Neural cell (in vitro differentiated cells): ENCODE data around the gene ZDHHC14. TPM values are rescaled to one million over a fixed set of nuclear protein-coding genes. Genes with fewer than 3 reads are reported as not detected.
"Not testable (repeated sequence)": the region's sequence is repeated elsewhere in the genome, so short reads cannot be mapped to it uniquely, and the experiment has no call there.

Experiments used
- H2AFZ ChIP-seq: fragments of 200-600, 300-800 bp; sonication (generic), shearing (Covaris generic); 2 replicates; pipeline ENCODE4 v1.6.0; 2014; ENCODE audit warnings: low read depth, mild to moderate bottlenecking, antibody characterized with exemption, low read length, moderate library complexity
- H3F3A ChIP-seq: fragments of 200-600 bp; shearing (Covaris generic); 2 replicates; pipeline ENCODE4 v1.6.1; 2016; ENCODE audit warnings: mild to moderate bottlenecking, moderate library complexity, mixed read lengths, antibody characterized with exemption, low read length; ENCODE audit not compliant: insufficient read depth, poor library complexity, severe bottlenecking
- H3K27ac ChIP-seq: fragments of 200-600, 300-800 bp; sonication (generic), shearing (Covaris generic); 2 replicates; pipeline ENCODE4 v1.5.1; 2014; ENCODE audit warnings: mild to moderate bottlenecking, low read length, moderate library complexity
- H3K27me3 ChIP-seq: fragments of 300-800, 200-600 bp; sonication (generic), shearing (Covaris generic); 2 replicates; pipeline ENCODE4 v1.6.0; 2014; ENCODE audit warnings: mild to moderate bottlenecking, low read depth, low read length, moderate library complexity; ENCODE audit not compliant: insufficient read depth
- H3K36me3 ChIP-seq: fragments of 300-800, 200-600 bp; sonication (generic), shearing (Covaris generic); 2 replicates; pipeline ENCODE4 v1.5.1; 2014; ENCODE audit warnings: mild to moderate bottlenecking, antibody characterized with exemption, low read length, moderate library complexity; ENCODE audit not compliant: insufficient read depth
- H3K4me2 ChIP-seq: fragments of 300-800, 200-600 bp; sonication (generic), shearing (Covaris generic); 2 replicates; pipeline ENCODE4 v1.6.0; 2014; ENCODE audit warnings: mild to moderate bottlenecking, low read length
- H3K4me3 ChIP-seq: fragments of 300-800, 200-600 bp; sonication (generic), shearing (Covaris generic); 2 replicates; pipeline ENCODE4 v1.5.1; 2014; ENCODE audit warnings: mild to moderate bottlenecking, low read length, moderate library complexity
- H3K79me2 ChIP-seq: fragments of 200-600 bp; shearing (Covaris generic); replicated peaks from 2 replicates; pipeline ENCODE4 v1.6.0; 2014; ENCODE audit warnings: mild to moderate bottlenecking, low read length, moderate library complexity; ENCODE audit not compliant: insufficient read depth
- H3K9ac ChIP-seq: fragments of 300-800, 200-600 bp; sonication (generic), shearing (Covaris generic); 2 replicates; pipeline ENCODE4 v1.6.1; 2016; ENCODE audit warnings: mild to moderate bottlenecking, low read length, mixed read lengths
- H3K9me2 ChIP-seq: fragments of 200-600 bp; shearing (Covaris generic); 2 replicates; pipeline ENCODE4 v1.6.1; 2016; ENCODE audit warnings: mild to moderate bottlenecking, low read length, mixed read lengths; ENCODE audit not compliant: insufficient read depth
- H3K9me3 ChIP-seq: fragments of 200-600, 300-800 bp; sonication (generic), shearing (Covaris generic); 2 replicates; pipeline ENCODE4 v1.6.1; 2016; ENCODE audit warnings: mild to moderate bottlenecking, mixed run types, low read length, moderate library complexity, mixed read lengths
- H4K20me1 ChIP-seq: fragments of 200-600 bp; shearing (Covaris generic); 2 replicates; pipeline ENCODE4 v1.6.1; 2016; ENCODE audit warnings: mild to moderate bottlenecking, mixed run types; ENCODE audit not compliant: insufficient read depth
- CTCF ChIP-seq: fragments of 450-650 bp; IDR thresholded peaks from 2 replicates; pipeline ENCODE4 v1.5.1; 2014; ENCODE audit warnings: antibody characterized with exemption, mild to moderate bottlenecking, moderate library complexity; ENCODE audit not compliant: poor library complexity, severe bottlenecking
- EP300 ChIP-seq: fragments of 450-650 bp; conservative IDR thresholded peaks from 2 replicates; pipeline ENCODE4 v1.6.1; 2014; ENCODE audit warnings: antibody characterized with exemption, mild to moderate bottlenecking, moderate library complexity; ENCODE audit not compliant: poor library complexity, severe bottlenecking
- EZH2 ChIP-seq: fragments of 200-600, 300-800 bp; shearing (Covaris generic), sonication (generic); IDR thresholded peaks from 2 replicates; pipeline ENCODE4 v1.6.1; 2014; ENCODE audit warnings: antibody characterized with exemption, low read length, borderline replicate concordance, mild to moderate bottlenecking; ENCODE audit not compliant: insufficient read depth, poor library complexity, severe bottlenecking
- MXI1 ChIP-seq: fragments of 450-650 bp; conservative IDR thresholded peaks from 2 replicates; pipeline ENCODE4 v1.6.1; 2014; ENCODE audit warnings: antibody characterized with exemption, mild to moderate bottlenecking; ENCODE audit not compliant: poor library complexity, severe bottlenecking
- POLR2AphosphoS5 ChIP-seq: IDR thresholded peaks from 2 replicates; pipeline ENCODE4 v1.6.1; 2012
- RAD21 ChIP-seq: fragments of 450-650 bp; conservative IDR thresholded peaks from 2 replicates; pipeline ENCODE4 v1.6.1; 2014; ENCODE audit warnings: antibody characterized with exemption, mild to moderate bottlenecking, moderate library complexity
- SMC3 ChIP-seq: fragments of 450-650 bp; conservative IDR thresholded peaks from 2 replicates; pipeline ENCODE4 v1.6.1; 2014; ENCODE audit warnings: antibody characterized with exemption, mild to moderate bottlenecking, moderate library complexity; ENCODE audit not compliant: poor library complexity
- TAF1 ChIP-seq: IDR thresholded peaks from 2 replicates; pipeline ENCODE4 v1.6.1; 2012; ENCODE audit warnings: low read depth
- polyA plus RNA-seq: library from polyadenylated mRNA; depleted of rRNA; stranded (reverse); fragments of >200 nt; gene quantifications from 2 replicates; pipeline ENCODE4 v1.2.3, GENCODE V29; 2014
- TF ChIP-seq, protein P1 (sequence below): IDR thresholded peaks from 2 replicates; pipeline ENCODE4 v1.6.1; 2012; ENCODE audit warnings: borderline replicate concordance

Gene ZDHHC14
- polyA plus RNA-seq, 1 donor from 2014 or later: 4.1 TPM

DNA sequence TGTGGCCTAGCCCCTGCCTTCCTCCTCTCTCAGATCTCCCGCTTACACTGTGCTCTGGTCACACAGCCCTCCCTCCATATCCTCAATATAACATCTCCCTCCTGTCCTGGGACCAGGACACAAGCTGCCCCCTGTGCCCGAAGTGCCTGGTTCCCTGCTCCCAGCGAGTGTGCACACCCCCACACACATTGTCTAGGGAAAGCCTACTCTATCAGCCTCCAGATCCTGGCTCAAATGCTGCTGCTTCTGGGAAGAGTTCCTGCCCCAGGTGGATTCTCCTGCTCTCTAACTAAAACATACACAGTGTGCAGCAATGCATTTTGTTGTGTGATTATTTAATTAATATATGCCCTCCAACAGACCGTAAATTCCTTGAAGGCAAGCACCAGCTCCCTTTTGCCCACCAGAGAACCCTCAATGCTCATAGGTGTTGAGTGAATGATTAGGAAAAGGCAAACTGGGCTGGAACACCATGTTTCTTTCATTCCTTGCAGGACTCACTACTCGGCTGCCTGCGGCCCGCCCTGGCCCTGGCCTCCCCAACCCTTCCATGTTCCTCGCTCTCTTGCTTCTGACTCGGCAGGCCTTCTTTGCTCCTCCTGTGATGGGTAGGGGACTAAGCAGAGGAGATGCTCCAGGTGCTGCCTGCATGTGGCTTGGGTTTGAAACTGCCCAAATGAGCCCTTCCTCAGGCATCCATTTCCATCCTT lies 194.6 kb downstream of the ZDHHC14 start:
- H3K4me2 ChIP-seq: no peak overlapping the region
- no peak overlapping the region for H3K9ac ChIP-seq
- H3K9me2 ChIP-seq: no peaks in the 10 kb centered on the region
- no peaks in the 10 kb centered on the region for H3K36me3 ChIP-seq
- H4K20me1 ChIP-seq: no peaks in the 10 kb centered on the region
- H3K27me3 ChIP-seq: no peaks in the 10 kb centered on the region
- no peaks in the 10 kb centered on the region for H3F3A ChIP-seq
- H3K4me3 ChIP-seq: no peak overlapping the region
- TF ChIP-seq TAF1 (no peak), POLR2AphosphoS5 (no peak), CTCF (no peak), SMC3 (no peak), MXI1 (no peak), EP300 (no peak), RAD21 (no peak), EZH2 (no peak)
- TF ChIP-seq, protein P1, sequence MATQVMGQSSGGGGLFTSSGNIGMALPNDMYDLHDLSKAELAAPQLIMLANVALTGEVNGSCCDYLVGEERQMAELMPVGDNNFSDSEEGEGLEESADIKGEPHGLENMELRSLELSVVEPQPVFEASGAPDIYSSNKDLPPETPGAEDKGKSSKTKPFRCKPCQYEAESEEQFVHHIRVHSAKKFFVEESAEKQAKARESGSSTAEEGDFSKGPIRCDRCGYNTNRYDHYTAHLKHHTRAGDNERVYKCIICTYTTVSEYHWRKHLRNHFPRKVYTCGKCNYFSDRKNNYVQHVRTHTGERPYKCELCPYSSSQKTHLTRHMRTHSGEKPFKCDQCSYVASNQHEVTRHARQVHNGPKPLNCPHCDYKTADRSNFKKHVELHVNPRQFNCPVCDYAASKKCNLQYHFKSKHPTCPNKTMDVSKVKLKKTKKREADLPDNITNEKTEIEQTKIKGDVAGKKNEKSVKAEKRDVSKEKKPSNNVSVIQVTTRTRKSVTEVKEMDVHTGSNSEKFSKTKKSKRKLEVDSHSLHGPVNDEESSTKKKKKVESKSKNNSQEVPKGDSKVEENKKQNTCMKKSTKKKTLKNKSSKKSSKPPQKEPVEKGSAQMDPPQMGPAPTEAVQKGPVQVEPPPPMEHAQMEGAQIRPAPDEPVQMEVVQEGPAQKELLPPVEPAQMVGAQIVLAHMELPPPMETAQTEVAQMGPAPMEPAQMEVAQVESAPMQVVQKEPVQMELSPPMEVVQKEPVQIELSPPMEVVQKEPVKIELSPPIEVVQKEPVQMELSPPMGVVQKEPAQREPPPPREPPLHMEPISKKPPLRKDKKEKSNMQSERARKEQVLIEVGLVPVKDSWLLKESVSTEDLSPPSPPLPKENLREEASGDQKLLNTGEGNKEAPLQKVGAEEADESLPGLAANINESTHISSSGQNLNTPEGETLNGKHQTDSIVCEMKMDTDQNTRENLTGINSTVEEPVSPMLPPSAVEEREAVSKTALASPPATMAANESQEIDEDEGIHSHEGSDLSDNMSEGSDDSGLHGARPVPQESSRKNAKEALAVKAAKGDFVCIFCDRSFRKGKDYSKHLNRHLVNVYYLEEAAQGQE: no peak
- no peak overlapping the region for H3K27ac ChIP-seq
- no peak overlapping the region for H2AFZ ChIP-seq
- H3K9me3 ChIP-seq: no peaks in the 10 kb centered on the region
- no peaks in the 10 kb centered on the region for H3K79me2 ChIP-seq

GRCh38 chr6:157576991-157577390 lies 196.0 kb downstream of the ZDHHC14 start:
- not testable (repeated sequence) for H3K27ac ChIP-seq, H2AFZ ChIP-seq, H3K27me3 ChIP-seq, H3K4me3 ChIP-seq, H3F3A ChIP-seq, H3K9me3 ChIP-seq, H4K20me1 ChIP-seq, H3K9ac ChIP-seq, H3K9me2 ChIP-seq, H3K4me2 ChIP-seq, H3K36me3 ChIP-seq, H3K79me2 ChIP-seq

GRCh38 chr6:157578527-157578926 lies 197.5 kb downstream of the ZDHHC14 start:
- H3K36me3 ChIP-seq, H3K27me3 ChIP-seq, H3K4me3 ChIP-seq, H3F3A ChIP-seq, H3K9ac ChIP-seq, H3K9me2 ChIP-seq, H2AFZ ChIP-seq, H3K27ac ChIP-seq, H3K4me2 ChIP-seq, H3K79me2 ChIP-seq, H4K20me1 ChIP-seq, H3K9me3 ChIP-seq: not testable (repeated sequence)
